Measurements from ENCODE around the gene CNGA1. TPM values are rescaled to one million over a fixed set of nuclear protein-coding genes. Genes with fewer than 3 reads are reported as not detected.

CNGA1 gene
- total RNA-seq, 3 donors from 2014 or later, result 2.2 to 17.8 (median 5.4) TPM

- intact Hi-C loops (cut with DNase I, micrococcal nuclease), result no loop called here
- no peaks in the 10 kb centered on the region for H3K4me1 ChIP-seq (ENCODE audit: low read depth)
- H3K36me3 ChIP-seq (ENCODE audit: low read depth), result no peaks in the 10 kb centered on the region
- no peaks in the 10 kb centered on the region for H3K9me3 ChIP-seq
- DNase-seq, result no peak
- H3K4me3 ChIP-seq, result no peak overlapping the region
- TF ChIP-seq CTCF (IDR thresholded peaks at IDR 0.05), result no peak
- ATAC-seq, result no peak
Measured at GRCh38 chr4:47907089-47907646, 109.3 kb downstream of the CNGA1 start.

- intact Hi-C loops (cut with DNase I, micrococcal nuclease), result no loop called here
- ATAC-seq, result no peak
Measured at GRCh38 chr4:47899639-47900038, 116.8 kb downstream of the CNGA1 start.

DNA sequence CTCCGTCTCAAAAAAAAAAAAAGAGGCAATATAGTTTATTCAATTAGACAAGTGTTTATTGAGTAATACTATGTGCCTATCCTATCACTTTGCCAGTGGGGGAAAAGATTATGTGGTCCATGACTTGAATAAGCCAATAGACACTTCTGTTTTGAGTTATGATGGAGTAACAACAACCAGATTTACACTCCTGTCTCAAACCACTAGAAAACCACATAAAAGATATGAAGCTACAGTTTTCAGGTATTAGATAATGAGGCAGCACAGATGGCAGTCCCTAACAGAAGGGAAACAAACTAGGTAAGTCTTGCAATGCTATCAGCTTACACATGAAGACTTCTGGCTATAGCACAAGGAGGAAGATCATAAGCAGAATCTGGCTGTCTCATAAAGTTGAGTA lies 124.6 kb downstream of the CNGA1 start:
- DNase-seq, result no peak
- no peak for TF ChIP-seq CTCF (IDR thresholded peaks at IDR 0.05)
- no peak for ATAC-seq
- no peak overlapping the region for H3K4me3 ChIP-seq
- intact Hi-C loops (cut with DNase I, micrococcal nuclease), result no loop called here
- H3K4me1 ChIP-seq (ENCODE audit: low read depth), result no peaks in the 10 kb centered on the region
- no peaks in the 10 kb centered on the region for H3K36me3 ChIP-seq (ENCODE audit: low read depth)
- H3K9me3 ChIP-seq, result no peaks in the 10 kb centered on the region

More at GRCh38 chr4:47899639-47900038, 116.8 kb downstream of the CNGA1 start:
- Histone ChIP-seq H3K4me1 (ENCODE audit: low read depth) (no peaks in the 10 kb centered on the region), H3K9me3 (no peaks in the 10 kb centered on the region), H3K4me3 (no peak overlapping the region), H3K36me3 (ENCODE audit: low read depth) (no peaks in the 10 kb centered on the region)
- no peak for TF ChIP-seq CTCF (IDR thresholded peaks at IDR 0.05)
- DNase-seq, result no peak

Other genes starting within 250 kb of the CNGA1 start
- under 1 TPM; 0.41 to 0.52 (median 0.47) TPM for gene CORIN, start 178.6 kb downstream of the CNGA1 start, total RNA-seq
- gene NFXL1, start 102.1 kb downstream of the CNGA1 start, total RNA-seq, result 10 to 100 TPM; 12.0 to 14.1 (median 12.0) TPM
- 10 to 100 TPM; 24.1 to 67.7 (median 51.0) TPM for gene NIPAL1, start 91 bp upstream of the CNGA1 start, total RNA-seq
- 1 to 10 TPM; 1.8 to 3.1 (median 2.4) TPM for gene TXK, start 117.6 kb upstream of the CNGA1 start, total RNA-seq